RWPE2 (cell line): ENCODE results near the gene COLQ.

Experiments used
- ATAC-seq: fragments of 200-7000 bp; cut with Tn5 transposase; 3 replicates; pipeline ENCODE4 v1.9.1; 2021; ENCODE audit warnings: low read depth
- DNase-seq: peaks from one replicate; pipeline ENCODE4 v3.0.0-alpha.2; 2020; ENCODE audit warnings: low spot score
- H3K27ac ChIP-seq: fragments of 450-650 bp; 2 replicates; pipeline ENCODE4 v1.5.1; 2017; ENCODE audit warnings: mild to moderate bottlenecking; ENCODE audit not compliant: poor library complexity, severe bottlenecking
- H3K27me3 ChIP-seq: fragments of 250-450 bp; sonication (Bioruptor Pico); 2 replicates; pipeline ENCODE4 v1.5.1; 2021; ENCODE audit warnings: mild to moderate bottlenecking, moderate library complexity; ENCODE audit not compliant: insufficient read depth, poor library complexity, severe bottlenecking
- H3K36me3 ChIP-seq: fragments of 250-450 bp; sonication (Bioruptor Pico); 2 replicates; pipeline ENCODE4 v1.5.1; 2020; ENCODE audit warnings: low read depth, mild to moderate bottlenecking, moderate library complexity
- H3K4me1 ChIP-seq: fragments of 250-450 bp; sonication (Bioruptor Pico); 2 replicates; pipeline ENCODE4 v1.5.1; 2021; ENCODE audit warnings: mild to moderate bottlenecking, moderate library complexity; ENCODE audit not compliant: insufficient read depth, poor library complexity, severe bottlenecking
- H3K4me3 ChIP-seq: fragments of 250-450 bp; sonication (Bioruptor Pico); 2 replicates; pipeline ENCODE4 v1.5.1; 2021; ENCODE audit warnings: mild to moderate bottlenecking, moderate library complexity; ENCODE audit not compliant: severe bottlenecking
- H3K9me3 ChIP-seq: fragments of 250-450 bp; sonication (Bioruptor Pico); 2 replicates; pipeline ENCODE4 v1.5.1; 2021; ENCODE audit warnings: mild to moderate bottlenecking, moderate library complexity; ENCODE audit not compliant: severe bottlenecking
- TF ChIP-seq, protein P1 (sequence below): fragments of 450-650 bp; IDR thresholded peaks from one replicate; pipeline ENCODE4 v1.5.1; 2017; ENCODE audit warnings: mild to moderate bottlenecking, moderate library complexity; ENCODE audit not compliant: poor library complexity, severe bottlenecking

The COLQ gene

DNA sequence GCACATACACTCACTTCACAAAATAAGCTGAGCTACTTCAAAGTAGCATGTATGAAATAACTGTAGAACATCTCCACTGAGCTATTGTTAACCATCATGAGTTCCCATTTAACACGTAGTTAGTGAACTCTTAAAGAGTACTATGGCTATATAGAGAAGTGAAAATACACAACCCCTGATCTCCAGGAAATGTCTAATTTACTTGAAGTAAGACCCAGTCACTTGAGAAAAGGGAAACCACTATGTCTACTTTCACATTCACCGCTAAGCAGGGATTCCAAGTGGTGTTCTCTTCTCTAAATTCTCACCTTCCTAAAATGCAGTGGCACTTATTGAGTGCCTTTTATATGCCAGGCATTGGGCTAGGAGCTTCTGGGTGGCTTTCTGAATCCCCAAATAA lies 35.0 kb upstream of the COLQ start:
- ATAC-seq (no peak), DNase-seq (no peak)
- no peaks in the 10 kb centered on the region for H3K27me3 ChIP-seq
- peaks cover 8% of the 10 kb centered on the region; the same call in 1 of the 2 replicates for H3K36me3 ChIP-seq
- H3K27ac ChIP-seq, result no peak overlapping the region
- H3K4me3 ChIP-seq, result no peak overlapping the region
- peaks cover 3% of the 10 kb centered on the region for H3K4me1 ChIP-seq
- no peaks in the 10 kb centered on the region for H3K9me3 ChIP-seq
- TF ChIP-seq, protein P1, sequence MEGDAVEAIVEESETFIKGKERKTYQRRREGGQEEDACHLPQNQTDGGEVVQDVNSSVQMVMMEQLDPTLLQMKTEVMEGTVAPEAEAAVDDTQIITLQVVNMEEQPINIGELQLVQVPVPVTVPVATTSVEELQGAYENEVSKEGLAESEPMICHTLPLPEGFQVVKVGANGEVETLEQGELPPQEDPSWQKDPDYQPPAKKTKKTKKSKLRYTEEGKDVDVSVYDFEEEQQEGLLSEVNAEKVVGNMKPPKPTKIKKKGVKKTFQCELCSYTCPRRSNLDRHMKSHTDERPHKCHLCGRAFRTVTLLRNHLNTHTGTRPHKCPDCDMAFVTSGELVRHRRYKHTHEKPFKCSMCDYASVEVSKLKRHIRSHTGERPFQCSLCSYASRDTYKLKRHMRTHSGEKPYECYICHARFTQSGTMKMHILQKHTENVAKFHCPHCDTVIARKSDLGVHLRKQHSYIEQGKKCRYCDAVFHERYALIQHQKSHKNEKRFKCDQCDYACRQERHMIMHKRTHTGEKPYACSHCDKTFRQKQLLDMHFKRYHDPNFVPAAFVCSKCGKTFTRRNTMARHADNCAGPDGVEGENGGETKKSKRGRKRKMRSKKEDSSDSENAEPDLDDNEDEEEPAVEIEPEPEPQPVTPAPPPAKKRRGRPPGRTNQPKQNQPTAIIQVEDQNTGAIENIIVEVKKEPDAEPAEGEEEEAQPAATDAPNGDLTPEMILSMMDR, result no peak

DNA sequence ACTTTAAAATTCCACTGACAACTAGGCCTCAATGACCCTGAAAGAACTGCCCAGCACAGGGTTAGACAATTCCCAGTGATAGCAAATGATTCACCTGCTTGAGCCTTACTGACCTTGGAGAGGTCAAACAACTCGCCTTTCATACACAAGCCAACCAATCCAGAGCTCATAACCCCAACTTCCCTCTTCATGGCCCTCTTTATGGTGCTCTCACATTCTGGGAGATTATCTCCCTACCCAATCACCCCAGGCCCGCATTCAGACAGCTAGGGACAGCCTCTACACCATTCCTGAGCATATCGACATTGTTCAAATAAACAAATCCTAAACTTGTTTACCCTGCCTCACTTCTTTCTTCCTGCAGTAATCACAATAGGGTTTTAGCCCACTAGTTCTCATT lies 32.2 kb upstream of the COLQ start:
- no peak for ATAC-seq
- H3K9me3 ChIP-seq, result no peaks in the 10 kb centered on the region

DNA sequence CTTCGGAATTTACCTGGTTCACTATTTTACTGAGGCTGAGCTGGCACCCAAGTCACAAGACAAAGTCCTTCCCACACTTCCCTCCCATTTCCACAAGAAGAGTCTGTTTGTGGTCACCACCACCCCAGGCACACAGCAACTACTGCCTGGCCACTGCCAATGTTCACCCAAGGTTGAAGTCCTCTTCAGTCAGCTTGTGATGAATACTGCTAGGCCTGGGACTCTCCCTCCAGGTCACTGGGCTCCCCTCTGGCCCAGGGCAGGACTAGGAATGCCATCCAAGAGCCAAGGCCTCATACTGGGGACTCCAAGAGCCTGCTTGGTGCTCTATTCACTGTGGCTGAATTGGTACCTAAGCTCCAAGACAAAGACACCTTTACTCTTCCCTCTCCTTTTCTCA lies 30.4 kb upstream of the COLQ start:
- ATAC-seq (no peak), DNase-seq (no peak)
- TF ChIP-seq, protein P1, result no peak
- Histone ChIP-seq H3K27ac (no peak overlapping the region), H3K36me3 (no peaks in the 10 kb centered on the region), H3K4me1 (no peaks in the 10 kb centered on the region), H3K27me3 (no peaks in the 10 kb centered on the region), H3K4me3 (no peak overlapping the region), H3K9me3 (no peaks in the 10 kb centered on the region)

More for the DNA sequence above, 32.2 kb upstream of the COLQ start:
- Histone ChIP-seq H3K27ac (no peak overlapping the region), H3K4me3 (no peak overlapping the region), H3K4me1 (peaks cover 3% of the 10 kb centered on the region), H3K36me3 (no peaks in the 10 kb centered on the region), H3K27me3 (no peaks in the 10 kb centered on the region)
- TF ChIP-seq, protein P1, result no peak
- DNase-seq, result no peak

DNA sequence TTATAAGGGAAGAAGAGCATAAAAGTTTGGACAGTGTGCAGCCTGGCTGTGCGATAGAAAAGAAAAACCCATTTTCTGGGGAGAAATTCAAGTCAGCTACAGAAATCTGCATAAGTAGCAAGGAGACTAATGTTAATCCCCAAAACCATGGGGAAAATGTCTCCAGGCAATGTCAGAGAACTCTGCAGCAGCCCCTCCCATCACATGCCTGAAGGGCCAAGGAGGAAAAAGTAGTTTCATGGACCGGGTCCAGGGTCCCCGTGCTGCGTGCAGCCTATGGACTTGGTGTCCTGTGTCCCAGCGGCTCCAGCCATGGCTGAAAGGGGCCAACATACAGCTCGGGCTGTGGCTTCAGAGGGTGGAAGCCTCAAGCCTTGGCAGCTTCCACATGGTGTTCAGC lies 28.3 kb upstream of the COLQ start:
- H3K4me1 ChIP-seq, result no peaks in the 10 kb centered on the region
- no peak for ATAC-seq
- H3K27ac ChIP-seq, result no peak overlapping the region
- no peaks in the 10 kb centered on the region for H3K9me3 ChIP-seq
- H3K36me3 ChIP-seq, result no peaks in the 10 kb centered on the region
- no peak for DNase-seq
- no peak overlapping the region for H3K4me3 ChIP-seq
- TF ChIP-seq, protein P1, result no peak
- no peaks in the 10 kb centered on the region for H3K27me3 ChIP-seq

DNA sequence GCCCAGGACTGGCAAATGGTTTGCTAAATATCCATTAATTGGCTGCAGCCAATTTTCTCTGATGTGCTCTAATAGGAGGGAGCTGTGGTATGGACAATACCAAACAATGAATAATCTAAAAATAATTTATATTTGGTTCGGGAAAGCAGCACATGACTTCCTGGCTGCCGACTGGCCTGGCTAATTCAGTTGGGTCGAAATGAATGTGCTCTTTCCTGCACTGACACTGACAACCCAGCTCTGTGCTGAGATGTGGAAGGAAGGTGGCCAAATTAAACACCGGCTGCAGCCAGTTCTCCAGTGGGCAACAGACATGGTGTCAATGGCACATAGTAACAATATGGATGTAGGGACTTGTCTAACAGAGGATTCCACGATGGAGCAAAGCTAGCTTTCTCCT lies 21.1 kb upstream of the COLQ start:
- Histone ChIP-seq H3K9me3 (no peaks in the 10 kb centered on the region), H3K36me3 (no peaks in the 10 kb centered on the region), H3K27me3 (no peaks in the 10 kb centered on the region), H3K4me3 (no peak overlapping the region), H3K27ac (no peak overlapping the region), H3K4me1 (no peaks in the 10 kb centered on the region)
- ATAC-seq (no peak), DNase-seq (no peak)
- TF ChIP-seq, protein P1, result no peak
